ENCODE data around the gene TXNDC11.

TXNDC11 gene

DNA sequence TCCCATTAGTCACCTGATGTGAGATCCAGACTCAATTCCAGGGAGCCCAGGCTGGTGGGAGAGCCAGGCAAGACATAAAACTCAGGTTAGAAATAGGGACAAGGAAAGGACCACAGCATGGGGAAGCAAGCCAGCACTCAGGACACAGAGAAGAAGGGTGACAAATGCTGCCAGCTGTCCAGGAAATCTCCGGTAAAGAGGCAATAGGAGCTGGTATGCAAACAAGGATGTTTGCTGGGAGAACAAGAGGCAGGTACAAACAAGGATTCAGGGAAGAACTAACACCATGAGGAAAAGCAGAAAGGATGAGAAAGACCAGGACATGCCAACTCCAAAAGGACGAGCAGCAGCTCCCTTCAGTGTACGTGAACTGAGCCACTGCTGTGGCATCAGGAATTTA is 10.2 kb upstream of the TXNDC11 start:
- POLR2A ChIA-PET = no interaction called here
- CTCF ChIA-PET = interaction anchor here (2.0 kb wide), 1 partner anchor 45 kb away, joined by 6 read pairs; the partner anchor contains the start of gene ZC3H7A
- no peak for TF ChIP-seq CTCF (IDR thresholded peaks at IDR 0.05; ENCODE audit: control extremely low read depth, extremely low read depth, low read depth, missing control alignments)
- DNase-seq (ENCODE audit: extremely low spot score) = no peak

GRCh38 chr16:11750056-11750455 is 7.4 kb upstream of the TXNDC11 start:
- POLR2A ChIA-PET = interaction anchor here (0.7 kb wide), 1 partner anchor 209 kb away, joined by 3 read pairs; no protein-coding TSS in a partner anchor
- no peak for TF ChIP-seq CTCF (IDR thresholded peaks at IDR 0.05; ENCODE audit: control extremely low read depth, extremely low read depth, low read depth, missing control alignments)
- CTCF ChIA-PET = interaction anchor here (0.7 to 1.5 kb wide), 2 partner anchors 10 to 18 kb away, joined by 4 read pairs; no protein-coding TSS in a partner anchor
- DNase-seq (ENCODE audit: extremely low spot score) = no peak

DNA sequence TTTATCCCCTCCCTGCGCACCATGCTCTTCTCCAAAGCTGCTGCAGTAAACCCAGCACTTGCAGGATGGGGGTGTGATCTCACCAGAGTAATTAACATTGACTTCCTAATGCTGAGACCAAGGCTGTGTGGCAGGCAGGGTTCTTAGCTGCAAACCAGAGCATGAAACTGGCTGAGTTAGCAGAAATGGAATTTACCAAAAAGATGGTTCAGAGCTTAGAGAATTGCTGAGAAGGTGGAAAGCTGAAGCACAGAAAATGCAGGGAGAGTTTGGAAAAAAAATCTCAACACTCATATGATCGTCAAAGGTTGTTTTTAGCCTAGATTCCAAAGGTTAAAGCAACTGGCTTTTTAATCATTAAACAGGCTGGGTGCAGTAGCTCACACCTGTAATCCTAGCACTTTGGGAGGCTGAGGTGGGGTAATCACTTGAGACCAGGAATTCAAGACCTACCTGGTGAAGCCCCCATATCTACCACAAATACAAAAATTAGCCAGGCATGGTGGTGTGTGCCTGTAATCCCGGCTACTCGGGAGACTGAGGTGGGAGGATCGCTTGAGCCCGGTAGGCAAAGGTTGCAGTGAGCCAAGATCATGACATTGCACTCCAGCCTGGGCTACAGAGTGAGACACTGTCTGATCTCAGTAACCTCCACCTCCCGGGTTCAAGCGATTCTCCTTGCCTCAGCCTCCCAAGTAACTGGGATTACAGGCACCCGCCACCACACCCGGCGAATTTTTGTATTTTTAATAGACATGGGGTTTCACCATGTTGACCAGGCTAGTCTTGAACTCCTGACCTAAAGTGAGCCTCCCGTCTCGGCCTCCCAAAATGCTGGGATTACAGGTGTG is 6.0 kb upstream of the TXNDC11 start:
- TF ChIP-seq CTCF (IDR thresholded peaks at IDR 0.05; ENCODE audit: control extremely low read depth, extremely low read depth, low read depth, missing control alignments) = no peak
- no peak for DNase-seq (ENCODE audit: extremely low spot score)
- ChIA-PET POLR2A (no interaction called here), CTCF (no interaction called here)

DNA sequence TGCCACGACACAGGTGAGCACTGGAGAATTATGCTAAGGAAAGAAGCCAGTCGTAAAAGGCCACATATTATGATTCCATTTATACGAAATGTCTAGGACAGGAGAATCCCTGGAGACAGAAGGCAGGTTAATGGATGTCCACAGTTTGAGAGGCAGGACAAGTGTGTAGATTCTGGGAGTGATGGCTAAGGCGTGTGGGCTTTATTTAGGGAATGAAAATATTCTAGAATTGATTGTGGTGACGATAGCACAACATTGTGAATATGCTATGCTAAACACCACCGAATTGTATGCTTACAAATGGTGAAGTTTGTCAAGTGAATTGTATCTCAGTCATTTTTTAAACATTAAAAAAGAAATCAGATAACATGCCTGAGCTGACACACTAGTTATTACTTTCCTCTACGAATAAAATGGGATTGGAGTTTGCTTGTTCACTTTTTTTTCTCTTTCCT is 5.3 kb upstream of the TXNDC11 start:
- CTCF ChIA-PET = no interaction called here
- TF ChIP-seq CTCF (IDR thresholded peaks at IDR 0.05; ENCODE audit: control extremely low read depth, extremely low read depth, low read depth, missing control alignments) = no peak
- POLR2A ChIA-PET = no interaction called here
- no peak for DNase-seq (ENCODE audit: extremely low spot score)

GRCh38 chr16:11744075-11744470 is 1.4 kb upstream of the TXNDC11 start:
- POLR2A ChIA-PET = interaction anchor here (2.1 kb wide), 1 partner anchor 54 kb away, joined by 17 read pairs; the partner anchor contains the start of gene ZC3H7A
- no peak for TF ChIP-seq CTCF (IDR thresholded peaks at IDR 0.05; ENCODE audit: control extremely low read depth, extremely low read depth, low read depth, missing control alignments)
- CTCF ChIA-PET = interaction anchor here (1.2 to 6.3 kb wide), 3 partner anchors 33 to 54 kb away, joined by 3 to 35 read pairs (median 4); partner anchors contain the start of gene ZC3H7A
- DNase-seq (ENCODE audit: extremely low spot score) = no peak

GRCh38 chr16:11743308-11744074 is 834 bp upstream of the TXNDC11 start:
- no peak for TF ChIP-seq CTCF (IDR thresholded peaks at IDR 0.05; ENCODE audit: control extremely low read depth, extremely low read depth, low read depth, missing control alignments)
- POLR2A ChIA-PET = interaction anchor here (0.6 to 2.1 kb wide), 9 partner anchors 8 to 99 kb away, joined by 3 to 17 read pairs (median 3); partner anchors contain the start of gene ZC3H7A
- peak; percentile 35 for DNase-seq (ENCODE audit: extremely low spot score)
- CTCF ChIA-PET = interaction anchor here (1.2 to 6.3 kb wide), 6 partner anchors 15 to 212 kb away, joined by 3 to 35 read pairs (median 4); partner anchors contain the start of gene ZC3H7A

Measured in GM10248 (cell line).